GM21723 (cell line): ENCODE measurements around the gene ACYP2.
"Not testable (repeated sequence)": the region's sequence is repeated elsewhere in the genome, so short reads cannot be mapped to it uniquely, and the experiment has no call there.

ENCODE experiments used
- ATAC-seq: cut with Tn5 transposase; IDR thresholded peaks from one replicate; pipeline ENCODE4 v1.9.1; 2021; ENCODE audit warnings: mild to moderate bottlenecking, moderate library complexity; ENCODE audit not compliant: unreplicated experiment

The ACYP2 gene

DNA sequence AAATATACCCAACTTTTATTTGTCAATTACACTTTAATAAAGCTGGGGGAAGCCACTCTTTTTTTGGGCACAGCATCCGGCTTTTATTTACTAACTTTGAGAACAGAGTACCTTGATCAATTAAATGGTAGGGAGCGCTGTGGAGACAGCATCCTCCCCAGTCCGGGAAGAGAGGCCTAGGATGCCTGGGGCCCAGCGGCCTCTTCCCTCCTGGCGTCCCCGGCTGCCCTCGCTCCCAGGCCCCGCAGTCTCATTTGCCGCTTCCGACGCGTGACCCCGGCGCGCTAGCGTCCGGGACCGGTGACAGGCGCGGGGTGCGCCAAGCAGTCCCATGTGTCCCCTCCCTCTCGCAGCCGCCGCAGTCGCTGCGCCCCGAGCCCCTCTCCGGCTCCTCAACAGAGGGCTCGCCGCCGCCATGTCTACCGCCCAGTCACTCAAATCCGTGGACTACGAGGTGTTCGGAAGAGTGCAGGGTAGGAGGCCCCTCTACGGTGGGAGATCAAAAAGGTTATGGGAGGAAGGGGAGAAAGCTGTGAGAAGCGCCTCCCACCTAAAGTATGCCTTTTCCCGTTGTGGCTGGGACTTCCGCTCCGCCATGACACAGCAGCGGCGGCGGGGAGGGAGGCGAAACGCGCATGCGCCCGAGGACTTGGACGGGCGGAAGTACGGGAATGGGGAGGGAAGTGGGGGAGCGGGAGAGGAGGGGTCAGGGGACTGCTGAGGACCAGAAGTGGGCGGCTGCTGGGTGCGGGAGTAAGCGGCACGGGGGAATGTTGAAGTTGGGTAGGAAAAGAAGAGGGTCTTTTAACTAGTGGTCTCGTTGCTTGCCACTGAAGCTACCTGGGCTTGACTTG is at the start of gene ACYP2:
TSS of gene ACYP2 (plus strand) at position 332 of the 854 bp plus-strand sequence.
- ATAC-seq = peak; percentile 82

DNA sequence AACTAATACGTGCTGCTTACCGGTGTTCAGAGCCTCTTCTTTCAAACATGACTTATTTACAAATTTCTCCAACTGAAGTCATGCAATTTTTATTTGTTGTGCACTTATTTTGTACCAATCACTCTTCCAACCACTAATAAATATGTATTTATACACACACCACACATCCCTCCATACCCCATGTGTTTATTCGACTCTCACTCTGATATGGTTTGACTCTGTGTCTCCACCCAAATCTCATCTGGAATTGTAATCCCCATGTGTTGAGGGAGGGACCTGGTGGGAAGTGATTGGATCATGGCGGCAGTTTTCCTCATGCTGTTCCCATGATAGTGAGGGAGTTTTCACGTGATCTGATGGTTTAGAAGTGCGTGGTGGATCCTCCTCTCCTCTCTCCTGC is 49.5 kb upstream of the ACYP2 start:
- ATAC-seq = no peak

DNA sequence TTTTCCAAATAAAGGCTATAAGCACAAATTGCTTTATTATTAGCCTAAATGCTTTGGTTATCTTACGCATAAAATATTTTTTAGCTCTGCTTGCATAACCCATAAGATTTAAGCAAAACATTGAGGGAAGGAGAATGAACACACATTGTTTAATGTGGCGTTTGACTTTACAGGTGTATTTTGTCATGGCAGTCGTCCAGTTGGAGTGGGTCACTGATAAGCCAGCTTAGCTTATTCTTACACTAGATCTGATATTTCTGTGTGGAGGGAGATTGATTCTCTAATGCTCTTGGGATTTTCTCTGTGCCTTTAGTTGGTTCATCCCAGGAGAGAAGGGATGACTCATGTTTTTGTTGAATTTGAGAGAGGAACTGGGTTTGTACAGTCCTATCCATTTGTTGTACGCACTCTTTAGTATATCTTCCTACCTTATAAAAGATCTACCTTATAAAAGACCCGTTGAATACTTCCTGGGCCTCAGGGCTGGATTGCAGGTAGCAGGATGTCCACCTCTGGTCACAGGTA is 47.5 kb upstream of the ACYP2 start:
- no peak for ATAC-seq

DNA sequence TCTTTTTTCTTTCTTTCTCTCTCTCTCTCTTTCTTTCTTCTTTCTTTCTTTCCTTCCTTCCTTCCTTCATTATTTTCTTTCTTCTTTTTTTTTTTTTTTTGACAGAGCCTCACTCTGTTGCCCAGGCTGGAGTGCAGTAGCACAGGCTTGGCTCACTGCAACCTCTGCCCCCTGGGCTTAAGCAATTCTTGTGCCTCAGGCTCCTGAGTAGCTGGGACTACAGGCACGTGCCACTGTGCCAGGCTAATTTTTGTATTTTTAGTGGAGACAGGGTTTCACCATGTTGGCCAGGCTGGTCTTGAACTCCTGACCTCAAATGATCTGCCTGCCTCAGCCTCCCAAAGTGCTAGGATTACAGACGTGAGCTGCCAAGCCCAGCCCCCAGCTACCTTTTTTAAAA is 42.9 kb upstream of the ACYP2 start:
- not testable (repeated sequence) for ATAC-seq

DNA sequence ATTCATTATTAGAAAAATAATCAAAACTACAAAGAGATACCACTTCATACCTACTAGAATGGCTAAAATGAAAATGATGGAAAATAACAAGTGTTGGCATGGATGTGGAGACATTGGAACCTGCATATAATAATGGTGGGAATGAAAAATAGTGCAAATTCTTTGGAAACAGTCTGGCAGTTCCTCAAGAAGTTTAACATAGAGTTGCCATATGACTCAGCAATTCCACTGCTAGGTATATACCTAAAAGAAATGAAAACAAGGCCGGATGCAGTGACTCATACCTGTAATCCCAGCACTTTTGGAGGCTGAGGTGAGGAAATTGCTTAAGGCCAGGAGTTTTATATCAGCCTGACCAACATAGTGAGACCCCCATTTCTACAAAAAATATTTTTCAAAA is 41.6 kb upstream of the ACYP2 start:
- peak; percentile 74 for ATAC-seq

DNA sequence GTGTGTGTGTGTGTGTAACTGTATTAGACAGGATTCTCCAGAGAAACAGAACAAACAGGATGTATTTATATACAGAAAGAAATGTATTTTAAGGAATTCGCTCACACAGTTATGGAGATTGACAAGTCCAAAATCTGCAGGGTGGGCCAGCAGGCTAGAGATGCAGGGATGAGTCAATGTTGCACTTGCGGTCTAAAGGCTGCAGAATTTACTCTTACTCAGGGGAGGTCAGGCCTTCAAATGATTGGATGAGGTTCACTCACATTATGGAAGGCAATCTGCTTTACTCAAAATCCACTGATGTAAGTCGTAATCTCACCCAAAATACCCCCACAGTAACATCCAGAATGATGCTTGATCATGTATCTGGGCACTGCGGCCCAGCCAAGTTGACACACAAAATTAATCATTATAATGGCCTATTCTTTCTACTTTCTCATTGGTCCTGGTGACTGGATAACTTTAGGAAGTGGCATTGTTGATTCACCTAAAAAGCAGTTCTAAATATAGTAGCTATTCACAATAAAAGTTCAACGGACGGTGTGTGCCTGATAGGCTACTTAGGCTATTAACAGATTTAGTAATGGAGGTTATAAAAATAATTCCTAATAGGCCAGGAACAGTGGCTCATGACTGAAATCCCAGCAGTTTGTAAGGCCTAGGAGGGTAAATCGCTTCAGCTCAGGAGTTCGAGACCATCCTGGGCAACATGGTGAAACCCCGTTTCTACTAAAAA is 40.6 kb upstream of the ACYP2 start:
- no peak for ATAC-seq

DNA sequence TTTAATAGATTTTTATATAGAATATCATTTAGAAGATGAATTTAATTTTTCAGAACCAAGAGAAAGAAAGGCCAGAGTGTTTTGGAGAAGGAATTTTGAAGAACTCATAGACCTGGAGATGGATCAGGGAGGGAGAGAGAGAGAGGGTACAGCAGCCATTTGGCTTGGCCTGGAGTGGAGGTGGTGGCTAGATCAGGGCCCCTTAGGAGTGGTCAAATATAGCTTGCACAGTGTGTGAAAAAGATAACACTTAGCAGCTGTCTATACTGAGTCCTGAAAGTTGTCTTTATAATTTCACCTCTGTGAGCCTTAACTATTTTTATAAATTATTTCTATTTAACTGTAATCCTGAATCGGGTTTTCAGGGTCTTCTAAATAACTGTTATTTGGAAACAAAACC is 38.8 kb upstream of the ACYP2 start:
- no peak for ATAC-seq

DNA sequence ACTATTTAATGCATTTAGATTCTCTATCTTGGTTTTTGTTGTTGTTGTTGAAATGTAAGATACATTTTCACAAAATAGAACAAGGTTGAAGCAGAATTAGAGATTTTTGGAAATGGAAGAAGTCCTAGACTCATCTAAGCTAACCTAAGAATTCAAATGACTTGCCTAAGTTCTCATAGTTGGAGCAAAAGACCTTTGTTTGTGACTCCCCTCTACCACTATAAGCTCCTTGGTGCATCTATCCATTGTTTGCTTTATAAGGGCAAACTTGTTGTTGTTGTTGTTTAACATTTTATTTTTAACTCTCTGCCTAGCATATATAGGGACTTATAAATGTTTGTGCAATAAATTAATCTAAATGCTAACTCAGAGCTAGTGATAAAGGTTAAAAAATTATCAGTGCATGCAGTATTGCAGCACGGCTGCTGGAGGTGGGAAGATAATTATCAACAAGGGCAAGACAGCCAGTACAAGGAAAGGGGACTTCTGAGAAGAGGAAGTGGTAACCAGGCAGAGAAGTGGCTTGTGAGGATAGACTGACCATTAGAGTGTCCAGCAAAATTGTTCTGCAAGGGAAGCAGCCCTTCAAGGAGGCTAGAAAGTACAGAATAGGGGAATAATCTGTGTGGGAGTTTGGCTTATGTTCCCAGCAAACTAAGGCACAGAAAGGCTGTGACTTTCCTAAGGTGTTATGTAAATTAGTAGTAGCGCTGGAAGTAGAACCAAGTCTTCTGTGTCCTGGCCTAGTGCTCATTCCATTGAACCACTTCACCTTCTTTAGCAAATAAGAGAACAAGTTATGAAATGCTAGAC is 38.1 kb upstream of the ACYP2 start:
- no peak for ATAC-seq

DNA sequence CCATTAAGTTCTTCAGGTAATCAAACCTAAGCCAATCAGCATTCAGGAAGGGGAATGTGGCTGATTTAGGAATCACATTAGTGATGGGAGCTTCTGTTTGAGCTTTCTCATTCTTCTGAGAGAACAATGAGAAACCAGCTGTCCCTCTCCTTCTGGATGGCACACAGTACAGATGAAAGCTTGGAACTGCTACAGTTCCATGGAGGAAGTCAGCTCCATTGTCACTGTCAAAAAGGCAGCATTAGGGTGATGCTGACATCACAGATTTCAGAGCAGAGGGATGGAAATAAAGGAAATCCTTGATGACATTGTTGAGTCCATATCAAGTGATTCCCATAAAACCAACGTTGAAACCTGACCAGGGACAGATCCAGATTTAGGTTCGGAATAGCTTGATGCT is 36.1 kb upstream of the ACYP2 start:
- no peak for ATAC-seq

DNA sequence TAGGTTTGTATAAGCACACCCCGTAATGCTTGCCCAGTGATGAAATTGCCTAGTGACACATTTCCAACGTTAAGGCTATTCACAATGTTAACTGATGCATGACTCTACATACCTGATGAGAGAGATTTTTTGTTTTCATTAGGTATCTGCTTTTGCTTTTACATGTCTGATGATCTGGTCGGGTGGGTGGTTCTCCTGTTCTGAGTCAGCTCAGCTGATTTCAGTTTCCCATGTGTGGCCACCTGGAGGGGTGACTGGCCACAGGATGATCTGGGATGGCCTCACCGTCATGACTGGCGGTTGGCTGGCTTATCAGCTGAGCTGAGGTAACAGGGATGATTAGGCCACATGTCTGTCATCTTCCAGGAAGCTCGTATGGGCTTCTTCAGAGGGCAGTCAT is 33.8 kb upstream of the ACYP2 start:
- ATAC-seq = peak; percentile 98

DNA sequence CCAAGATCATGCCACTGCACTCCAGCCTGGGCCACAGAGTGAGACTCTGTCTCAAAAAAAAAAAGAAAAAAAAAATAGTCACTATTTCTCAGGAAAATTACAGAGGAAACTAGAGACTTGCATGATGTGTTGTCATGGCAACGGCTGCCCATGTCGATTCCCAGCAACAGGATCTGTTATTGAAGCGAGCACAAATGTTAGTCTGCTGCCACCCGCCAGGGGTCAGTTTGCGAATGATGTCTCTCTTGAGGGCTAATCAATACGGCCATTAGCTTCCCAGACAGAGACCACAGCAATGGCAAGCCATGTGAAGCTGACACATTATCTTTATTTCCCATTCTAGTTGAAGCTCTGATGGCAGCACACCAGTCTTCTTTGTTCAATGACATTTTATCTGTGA is 32.4 kb upstream of the ACYP2 start:
- no peak for ATAC-seq

DNA sequence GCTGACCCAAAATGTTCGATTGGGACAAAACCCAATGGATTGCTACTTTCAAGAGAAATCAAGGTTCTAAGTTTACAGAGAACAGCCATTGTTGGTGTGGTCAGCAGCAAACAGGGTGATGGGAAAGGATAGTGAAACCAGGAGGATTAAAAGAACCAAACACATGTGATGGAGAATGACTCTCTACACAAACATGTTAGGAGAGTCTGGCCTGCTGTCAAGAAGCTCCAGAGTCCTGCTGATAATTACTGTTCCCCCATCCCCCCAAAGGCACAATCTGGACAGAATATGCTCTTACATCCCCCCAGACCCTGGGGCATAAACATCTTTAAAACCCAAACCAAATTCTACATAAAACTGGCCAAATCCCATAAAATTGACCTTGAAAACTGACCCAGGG is 32.0 kb upstream of the ACYP2 start:
- ATAC-seq = no peak

DNA sequence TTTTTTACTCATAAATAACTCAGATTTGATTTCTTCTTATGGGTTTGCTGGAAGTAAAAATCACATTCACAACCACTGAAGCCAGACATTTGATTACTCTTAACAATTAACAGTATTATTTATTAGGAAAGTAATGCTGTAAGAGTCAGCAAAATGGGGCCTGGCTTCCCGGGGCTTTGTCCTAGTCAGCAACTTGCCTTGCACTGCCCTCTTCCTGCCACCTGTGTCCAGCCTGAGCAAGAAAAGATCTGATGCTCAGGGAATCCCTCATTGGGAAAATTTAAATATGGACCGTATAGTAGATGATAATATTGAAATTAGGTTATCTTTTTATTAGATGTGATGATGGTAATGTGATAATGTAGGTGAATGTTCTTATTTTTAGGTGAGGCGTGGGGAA is 30.8 kb upstream of the ACYP2 start:
- ATAC-seq = no peak

DNA sequence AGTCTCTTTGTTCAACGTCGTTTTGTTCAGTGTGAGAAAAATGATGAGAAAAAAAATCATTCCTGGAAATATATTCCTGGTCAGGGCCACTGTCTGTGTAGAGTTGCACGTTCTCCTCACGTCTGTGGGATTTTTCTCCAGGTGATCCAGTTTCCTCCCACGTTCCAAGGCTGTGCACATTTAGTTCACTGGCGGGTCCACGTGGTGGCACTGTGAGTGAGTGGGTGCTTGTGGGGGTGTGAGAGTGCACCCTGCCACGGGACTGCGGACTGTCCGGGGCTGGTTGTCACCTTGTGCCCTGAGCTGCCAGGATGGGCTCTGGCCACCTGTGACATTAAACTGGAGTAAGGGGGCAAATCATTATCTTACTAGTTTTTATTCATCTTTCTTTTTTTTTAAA is 30.3 kb upstream of the ACYP2 start:
- ATAC-seq = no peak

DNA sequence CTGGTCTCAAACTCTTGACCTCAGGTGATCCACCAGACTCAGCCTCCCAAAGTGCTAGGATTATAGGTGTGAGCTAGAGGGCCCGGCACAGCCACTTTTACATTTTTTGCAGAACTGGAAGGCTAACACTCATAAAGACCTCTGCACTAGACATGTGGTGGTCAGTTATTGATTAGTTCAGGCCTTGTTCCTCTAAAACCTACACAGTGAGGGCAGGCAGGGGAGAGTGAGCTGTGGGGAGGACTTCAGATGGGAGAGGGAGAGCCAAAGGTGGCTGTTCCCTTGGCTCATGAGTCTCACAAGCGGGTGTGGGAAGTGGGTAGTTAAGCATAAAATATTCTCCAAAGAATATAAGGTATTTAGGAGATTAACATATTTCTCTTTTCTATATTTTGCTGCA is 29.3 kb upstream of the ACYP2 start:
- no peak for ATAC-seq

DNA sequence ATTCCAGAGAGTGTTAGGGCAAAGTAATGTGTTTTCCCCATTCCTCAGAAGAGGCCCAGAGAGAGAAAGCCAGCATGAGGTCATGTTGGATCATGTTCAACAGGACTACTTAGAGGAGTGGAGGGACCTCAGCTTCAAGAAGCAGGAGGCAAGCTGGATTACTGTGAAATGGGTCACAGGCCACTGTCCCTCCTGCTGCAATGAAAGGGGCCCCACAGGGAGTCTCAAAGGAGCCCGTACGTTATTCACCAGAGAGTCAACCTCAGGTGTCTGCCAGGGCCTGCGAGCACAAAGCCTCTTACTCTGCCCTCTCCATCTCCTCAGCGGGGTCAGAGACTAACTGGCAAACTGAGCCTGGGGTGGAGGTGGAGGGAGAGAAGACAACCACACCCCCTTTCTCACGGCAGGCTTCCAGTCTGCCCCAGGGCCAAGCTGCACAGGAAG is 27.2 kb upstream of the ACYP2 start:
- no peak for ATAC-seq

DNA sequence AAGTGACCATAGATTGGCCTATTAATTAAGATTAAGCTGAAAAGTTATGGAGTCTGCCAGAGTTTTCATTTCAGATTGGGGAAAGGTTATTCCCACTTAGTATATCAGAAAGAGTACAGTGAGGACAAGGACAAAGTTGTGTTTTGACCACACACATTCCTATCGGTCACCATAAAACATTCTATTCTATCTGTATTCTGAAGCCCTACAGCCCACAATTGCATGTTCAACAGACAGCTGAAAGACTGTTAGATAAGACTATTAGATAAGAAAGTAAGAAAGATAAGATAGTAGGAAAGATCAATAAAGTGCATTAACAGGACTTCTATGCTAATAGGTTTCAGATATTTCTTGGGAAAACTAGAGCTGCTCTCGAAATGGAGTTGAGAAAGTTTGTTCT is 26.7 kb upstream of the ACYP2 start:
- ATAC-seq = no peak

DNA sequence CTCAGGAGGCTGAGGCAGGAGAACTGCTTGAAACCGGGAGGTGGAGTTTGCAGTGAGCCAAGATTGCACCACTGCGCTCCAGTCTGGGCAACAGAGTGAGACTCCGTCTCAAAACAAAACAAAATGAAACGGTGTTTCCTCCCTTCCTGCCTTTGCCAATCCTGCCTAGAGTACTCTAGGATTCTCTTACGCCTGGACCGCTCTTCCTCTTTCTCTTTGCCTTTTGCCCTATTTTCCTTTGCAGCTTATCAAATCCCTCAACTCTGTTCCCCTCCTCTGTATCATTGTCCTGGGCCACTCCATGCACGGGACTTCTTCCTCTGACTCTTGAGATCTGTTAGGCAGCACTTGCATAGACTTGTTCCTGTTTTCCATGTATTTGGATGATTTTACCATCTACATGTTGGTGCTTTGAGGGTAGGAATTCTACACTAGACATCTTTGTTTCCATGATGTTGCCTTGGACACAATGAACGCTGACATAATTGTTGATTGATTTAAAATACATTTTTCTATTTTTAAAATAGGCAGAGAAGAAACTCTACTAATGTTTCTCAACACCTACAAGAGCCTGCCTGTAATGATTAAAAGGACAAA is 24.8 kb upstream of the ACYP2 start:
- no peak for ATAC-seq

DNA sequence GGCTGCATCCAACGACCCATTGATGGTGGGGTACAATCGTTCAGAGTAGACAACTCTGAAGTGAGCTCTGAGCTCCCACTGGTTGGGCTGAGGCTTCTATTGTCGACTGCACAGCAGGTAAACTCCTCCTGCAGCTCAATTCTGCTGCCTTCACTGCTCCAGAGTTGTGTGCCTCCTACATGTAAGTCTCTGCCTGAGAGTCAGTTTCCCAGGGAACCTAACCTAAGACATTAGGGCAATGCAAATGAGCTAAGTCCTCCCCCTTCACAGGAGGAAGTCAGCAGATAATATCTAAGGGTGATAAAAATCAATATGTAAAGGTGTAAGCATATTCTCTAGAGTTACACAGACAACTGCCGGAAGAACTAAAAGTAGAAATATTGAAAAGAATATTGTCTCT is 22.5 kb upstream of the ACYP2 start:
- ATAC-seq = peak; percentile 53

DNA sequence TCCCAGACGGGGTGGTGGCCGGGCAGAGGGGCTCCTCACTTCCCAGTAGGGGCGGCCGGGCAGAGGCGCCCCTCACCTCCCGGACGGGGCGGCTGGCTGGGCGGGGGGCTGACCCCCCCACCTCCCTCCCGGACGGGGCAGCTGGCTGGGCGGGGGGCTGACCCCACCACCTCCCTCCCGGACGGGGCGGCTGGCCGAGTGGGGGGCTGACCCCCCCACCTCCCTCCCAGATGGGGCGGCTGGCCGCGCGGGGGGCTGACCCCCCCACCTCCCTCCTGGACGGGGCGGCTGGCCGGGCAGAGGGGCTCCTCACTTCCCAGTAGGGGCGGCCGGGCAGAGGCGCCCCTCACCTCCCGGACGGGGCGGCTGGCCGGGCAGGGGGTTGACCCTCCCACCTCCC is 20.0 kb upstream of the ACYP2 start:
- ATAC-seq = not testable (repeated sequence)

DNA sequence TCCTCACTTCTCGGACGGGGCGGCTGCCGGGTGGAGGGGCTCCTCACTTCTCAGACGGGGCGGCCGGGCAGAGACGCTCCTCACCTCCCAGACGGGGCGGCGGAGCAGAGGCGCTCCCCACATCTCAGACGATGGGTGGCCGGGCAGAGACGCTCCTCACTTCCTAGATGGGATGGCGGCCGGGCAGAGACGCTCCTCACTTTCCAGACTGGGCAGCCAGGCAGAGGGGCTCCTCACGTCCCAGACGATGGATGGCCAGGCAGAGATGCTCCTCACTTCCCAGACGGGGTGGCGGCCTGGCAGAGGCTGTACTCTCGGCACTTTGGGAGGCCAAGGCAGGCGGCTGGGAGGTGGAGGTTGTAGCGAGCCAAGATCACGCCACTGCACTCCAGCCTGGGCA is 19.3 kb upstream of the ACYP2 start:
- not testable (repeated sequence) for ATAC-seq
